ENCODE measurements around the gene IL2RA. TPM values are rescaled to one million over a fixed set of nuclear protein-coding genes. Genes with fewer than 3 reads are reported as not detected.

Gene IL2RA
- total and polyA plus RNA-seq, 9 of the 15 experiments (the other 6 are each of a cell fraction or from before 2014, with no cell fraction given) = 0.95 TPM; not detected in 8

DNA sequence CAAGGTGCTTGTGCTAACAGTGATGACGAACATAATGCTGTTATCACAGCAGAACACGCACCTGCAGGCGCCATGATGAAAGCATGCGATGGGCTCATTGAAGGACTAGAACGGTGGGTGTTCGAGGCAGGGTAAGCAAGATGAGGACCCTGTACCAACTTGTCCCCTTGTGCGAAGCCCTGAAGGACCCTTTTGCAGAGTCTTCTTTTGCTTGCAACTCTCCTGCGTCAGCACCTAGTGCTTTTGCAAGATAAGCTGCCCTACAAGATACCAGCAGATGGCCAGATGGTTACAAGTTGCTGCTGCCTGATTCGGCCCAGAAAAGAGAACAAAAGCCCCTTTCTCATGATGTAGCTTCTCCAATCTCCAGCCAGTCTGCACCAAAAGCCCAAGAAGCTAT lies 80.6 kb downstream of the IL2RA start (continued):
- TF ChIP-seq ZNF217 (CRISPR knock-in tag; IDR thresholded peaks at IDR 0.05) (no peak), PHF20 (IDR thresholded peaks at IDR 0.05; ENCODE audit: partially characterized antibody) (no peak), ADNP (tag; IDR thresholded peaks at IDR 0.05) (no peak), POLR3A (IDR thresholded peaks at IDR 0.05; ENCODE audit: borderline replicate concordance, extremely low read depth, insufficient read depth, insufficient read length) (no peak), ZNF316 (IDR thresholded peaks at IDR 0.05) (no peak), ETS2 (tag; IDR thresholded peaks at IDR 0.05; ENCODE audit: borderline replicate concordance, poor library complexity, severe bottlenecking) (no peak), PML (IDR thresholded peaks at IDR 0.05; ENCODE audit: low read length) (peak; percentile 74), SMAD4 (CRISPR knock-in tag; conservative IDR thresholded peaks at IDR 0.05) (peak; percentile 38; the same call in 1 of the 2 replicates), BRF1 (IDR thresholded peaks at IDR 0.05; ENCODE audit: borderline replicate concordance, extremely low read depth, insufficient read length) (no peak), PHF8 (IDR thresholded peaks at IDR 0.05; ENCODE audit: borderline replicate concordance, low read length) (no peak), JUND (IDR thresholded peaks at IDR 0.05; ENCODE audit: borderline replicate concordance, low read depth, low read length) (no peak), JUND (tag; IDR thresholded peaks at IDR 0.05; ENCODE audit: borderline replicate concordance, low read depth, low read length) (0 out of 3 replicates have a peak, but pooled peaks have one; percentile 21), HDAC2 (IDR thresholded peaks at IDR 0.05) (0 out of 2 replicates have a peak, but pooled peaks have one; percentile 22), XRCC3 (IDR thresholded peaks at IDR 0.05) (no peak), NONO (IDR thresholded peaks at IDR 0.05; ENCODE audit: low read depth in 2 of 2, low read length in 1 of 2) (no peak), TEAD4 (IDR thresholded peaks at IDR 0.05; ENCODE audit: low read length) (peak; percentile 88), TEAD4 (CRISPR knock-in tag; IDR thresholded peaks at IDR 0.05; ENCODE audit: borderline replicate concordance) (no peak), HIVEP1 (CRISPR knock-in tag; IDR thresholded peaks at IDR 0.05) (no peak), NR3C1 (CRISPR knock-in tag; IDR thresholded peaks at IDR 0.05) (no peak), FOXK1 (CRISPR knock-in tag; IDR thresholded peaks at IDR 0.05; ENCODE audit: borderline replicate concordance) (no peak)
- TF ChIP-seq, protein P1, sequence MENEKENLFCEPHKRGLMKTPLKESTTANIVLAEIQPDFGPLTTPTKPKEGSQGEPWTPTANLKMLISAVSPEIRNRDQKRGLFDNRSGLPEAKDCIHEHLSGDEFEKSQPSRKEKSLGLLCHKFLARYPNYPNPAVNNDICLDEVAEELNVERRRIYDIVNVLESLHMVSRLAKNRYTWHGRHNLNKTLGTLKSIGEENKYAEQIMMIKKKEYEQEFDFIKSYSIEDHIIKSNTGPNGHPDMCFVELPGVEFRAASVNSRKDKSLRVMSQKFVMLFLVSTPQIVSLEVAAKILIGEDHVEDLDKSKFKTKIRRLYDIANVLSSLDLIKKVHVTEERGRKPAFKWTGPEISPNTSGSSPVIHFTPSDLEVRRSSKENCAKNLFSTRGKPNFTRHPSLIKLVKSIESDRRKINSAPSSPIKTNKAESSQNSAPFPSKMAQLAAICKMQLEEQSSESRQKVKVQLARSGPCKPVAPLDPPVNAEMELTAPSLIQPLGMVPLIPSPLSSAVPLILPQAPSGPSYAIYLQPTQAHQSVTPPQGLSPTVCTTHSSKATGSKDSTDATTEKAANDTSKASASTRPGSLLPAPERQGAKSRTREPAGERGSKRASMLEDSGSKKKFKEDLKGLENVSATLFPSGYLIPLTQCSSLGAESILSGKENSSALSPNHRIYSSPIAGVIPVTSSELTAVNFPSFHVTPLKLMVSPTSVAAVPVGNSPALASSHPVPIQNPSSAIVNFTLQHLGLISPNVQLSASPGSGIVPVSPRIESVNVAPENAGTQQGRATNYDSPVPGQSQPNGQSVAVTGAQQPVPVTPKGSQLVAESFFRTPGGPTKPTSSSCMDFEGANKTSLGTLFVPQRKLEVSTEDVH (IDR thresholded peaks at IDR 0.05; ENCODE audit: low read depth, partially characterized antibody) = no peak
- TF ChIP-seq, protein P2, sequence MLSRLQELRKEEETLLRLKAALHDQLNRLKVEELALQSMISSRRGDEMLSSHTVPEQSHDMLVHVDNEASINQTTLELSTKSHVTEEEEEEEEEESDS (CRISPR knock-in tag; IDR thresholded peaks at IDR 0.05) = no peak
- TF ChIP-seq, protein P3, sequence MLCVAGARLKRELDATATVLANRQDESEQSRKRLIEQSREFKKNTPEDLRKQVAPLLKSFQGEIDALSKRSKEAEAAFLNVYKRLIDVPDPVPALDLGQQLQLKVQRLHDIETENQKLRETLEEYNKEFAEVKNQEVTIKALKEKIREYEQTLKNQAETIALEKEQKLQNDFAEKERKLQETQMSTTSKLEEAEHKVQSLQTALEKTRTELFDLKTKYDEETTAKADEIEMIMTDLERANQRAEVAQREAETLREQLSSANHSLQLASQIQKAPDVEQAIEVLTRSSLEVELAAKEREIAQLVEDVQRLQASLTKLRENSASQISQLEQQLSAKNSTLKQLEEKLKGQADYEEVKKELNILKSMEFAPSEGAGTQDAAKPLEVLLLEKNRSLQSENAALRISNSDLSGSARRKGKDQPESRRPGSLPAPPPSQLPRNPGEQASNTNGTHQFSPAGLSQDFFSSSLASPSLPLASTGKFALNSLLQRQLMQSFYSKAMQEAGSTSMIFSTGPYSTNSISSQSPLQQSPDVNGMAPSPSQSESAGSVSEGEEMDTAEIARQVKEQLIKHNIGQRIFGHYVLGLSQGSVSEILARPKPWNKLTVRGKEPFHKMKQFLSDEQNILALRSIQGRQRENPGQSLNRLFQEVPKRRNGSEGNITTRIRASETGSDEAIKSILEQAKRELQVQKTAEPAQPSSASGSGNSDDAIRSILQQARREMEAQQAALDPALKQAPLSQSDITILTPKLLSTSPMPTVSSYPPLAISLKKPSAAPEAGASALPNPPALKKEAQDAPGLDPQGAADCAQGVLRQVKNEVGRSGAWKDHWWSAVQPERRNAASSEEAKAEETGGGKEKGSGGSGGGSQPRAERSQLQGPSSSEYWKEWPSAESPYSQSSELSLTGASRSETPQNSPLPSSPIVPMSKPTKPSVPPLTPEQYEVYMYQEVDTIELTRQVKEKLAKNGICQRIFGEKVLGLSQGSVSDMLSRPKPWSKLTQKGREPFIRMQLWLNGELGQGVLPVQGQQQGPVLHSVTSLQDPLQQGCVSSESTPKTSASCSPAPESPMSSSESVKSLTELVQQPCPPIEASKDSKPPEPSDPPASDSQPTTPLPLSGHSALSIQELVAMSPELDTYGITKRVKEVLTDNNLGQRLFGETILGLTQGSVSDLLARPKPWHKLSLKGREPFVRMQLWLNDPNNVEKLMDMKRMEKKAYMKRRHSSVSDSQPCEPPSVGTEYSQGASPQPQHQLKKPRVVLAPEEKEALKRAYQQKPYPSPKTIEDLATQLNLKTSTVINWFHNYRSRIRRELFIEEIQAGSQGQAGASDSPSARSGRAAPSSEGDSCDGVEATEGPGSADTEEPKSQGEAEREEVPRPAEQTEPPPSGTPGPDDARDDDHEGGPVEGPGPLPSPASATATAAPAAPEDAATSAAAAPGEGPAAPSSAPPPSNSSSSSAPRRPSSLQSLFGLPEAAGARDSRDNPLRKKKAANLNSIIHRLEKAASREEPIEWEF (CRISPR knock-in tag; IDR thresholded peaks at IDR 0.05) = no peak
